Activated naive CD8-positive, alpha-beta T cell (primary cell): ENCODE results near the gene DENND1A.

Experiments
- H3K27ac Mint-ChIP-seq: one replicate; pipeline ENCODE4 v1.8.0; 2021; ENCODE audit warnings: mixed read lengths
- H3K27me3 Mint-ChIP-seq: one replicate; pipeline ENCODE4 v1.8.0; 2021; ENCODE audit warnings: mixed read lengths
- H3K36me3 Mint-ChIP-seq: one replicate; pipeline ENCODE4 v1.8.0; 2021; ENCODE audit warnings: mixed read lengths
- H3K4me1 Mint-ChIP-seq: one replicate; pipeline ENCODE4 v1.8.0; 2021; ENCODE audit warnings: low read depth, mixed read lengths
- H3K4me3 Mint-ChIP-seq: one replicate; pipeline ENCODE4 v1.8.0; 2021; ENCODE audit warnings: mild to moderate bottlenecking, mixed read lengths
- H3K9me3 Mint-ChIP-seq: one replicate; pipeline ENCODE4 v1.8.0; 2021; ENCODE audit warnings: low read depth, mixed read lengths

DENND1A gene

DNA sequence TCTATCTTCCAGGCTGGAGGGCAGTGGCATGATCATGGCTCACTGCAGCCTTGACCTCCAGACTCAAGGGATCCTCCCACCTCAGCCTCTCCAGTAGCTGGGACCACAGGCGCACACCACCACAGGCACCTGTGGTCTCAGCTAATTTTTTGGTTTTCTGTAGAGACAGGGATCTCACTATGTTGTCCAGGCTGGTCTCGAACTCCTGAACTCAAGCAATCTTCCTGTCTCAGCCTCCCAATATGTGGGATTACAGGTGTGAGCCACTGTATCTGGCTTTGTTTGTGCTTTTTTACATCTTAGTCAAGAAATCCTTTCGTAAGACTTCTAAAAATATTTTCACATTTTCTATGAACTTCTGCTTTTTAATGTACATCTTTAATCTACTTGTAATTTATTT, 116.9 kb downstream of the DENND1A start:
- Mint-ChIP-seq H3K36me3 (peaks cover 3% of the 10 kb centered on the region), H3K4me1 (peaks cover 2% of the 10 kb centered on the region), H3K9me3 (no peaks in the 10 kb centered on the region), H3K27me3 (no peaks in the 10 kb centered on the region), H3K4me3 (no peak overlapping the region), H3K27ac (no peak overlapping the region)

DNA sequence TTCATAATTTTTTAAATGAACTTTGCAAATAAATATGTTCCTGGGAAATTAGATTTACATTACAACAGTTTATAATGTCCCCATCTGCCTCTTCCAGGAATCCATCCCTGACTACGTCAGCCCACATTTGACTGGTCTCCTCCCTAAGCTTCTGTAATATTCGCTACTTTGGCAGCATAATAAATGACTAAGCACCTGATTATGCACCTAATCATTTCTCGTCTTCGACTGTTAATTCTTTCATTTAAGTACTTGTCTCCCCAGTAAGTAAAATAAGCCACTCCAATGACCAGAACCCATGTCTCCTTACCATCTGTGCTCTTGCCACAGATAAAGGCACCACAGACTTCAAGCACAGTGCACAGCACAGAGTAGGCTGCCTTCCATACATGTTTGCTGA, 122.7 kb downstream of the DENND1A start:
- Mint-ChIP-seq H3K4me3 (no peak overlapping the region), H3K27me3 (no peaks in the 10 kb centered on the region), H3K4me1 (no peaks in the 10 kb centered on the region), H3K36me3 (peaks cover 10% of the 10 kb centered on the region), H3K27ac (no peak overlapping the region), H3K9me3 (no peaks in the 10 kb centered on the region)

GRCh38 chr9:123806829-123807228, 123.1 kb downstream of the DENND1A start:
- H3K27me3 Mint-ChIP-seq = no peaks in the 10 kb centered on the region
- H3K27ac Mint-ChIP-seq = no peak overlapping the region
- no peak overlapping the region for H3K4me3 Mint-ChIP-seq
- H3K36me3 Mint-ChIP-seq = peaks cover 10% of the 10 kb centered on the region
- H3K9me3 Mint-ChIP-seq = no peaks in the 10 kb centered on the region
- H3K4me1 Mint-ChIP-seq = no peaks in the 10 kb centered on the region

GRCh38 chr9:123798195-123798594, 131.7 kb downstream of the DENND1A start:
- H3K27ac Mint-ChIP-seq = no peak overlapping the region
- H3K36me3 Mint-ChIP-seq = peaks cover 9% of the 10 kb centered on the region
- H3K27me3 Mint-ChIP-seq = no peaks in the 10 kb centered on the region
- H3K4me1 Mint-ChIP-seq = peaks cover 18% of the 10 kb centered on the region
- H3K4me3 Mint-ChIP-seq = no peak overlapping the region
- H3K9me3 Mint-ChIP-seq = no peaks in the 10 kb centered on the region

DNA sequence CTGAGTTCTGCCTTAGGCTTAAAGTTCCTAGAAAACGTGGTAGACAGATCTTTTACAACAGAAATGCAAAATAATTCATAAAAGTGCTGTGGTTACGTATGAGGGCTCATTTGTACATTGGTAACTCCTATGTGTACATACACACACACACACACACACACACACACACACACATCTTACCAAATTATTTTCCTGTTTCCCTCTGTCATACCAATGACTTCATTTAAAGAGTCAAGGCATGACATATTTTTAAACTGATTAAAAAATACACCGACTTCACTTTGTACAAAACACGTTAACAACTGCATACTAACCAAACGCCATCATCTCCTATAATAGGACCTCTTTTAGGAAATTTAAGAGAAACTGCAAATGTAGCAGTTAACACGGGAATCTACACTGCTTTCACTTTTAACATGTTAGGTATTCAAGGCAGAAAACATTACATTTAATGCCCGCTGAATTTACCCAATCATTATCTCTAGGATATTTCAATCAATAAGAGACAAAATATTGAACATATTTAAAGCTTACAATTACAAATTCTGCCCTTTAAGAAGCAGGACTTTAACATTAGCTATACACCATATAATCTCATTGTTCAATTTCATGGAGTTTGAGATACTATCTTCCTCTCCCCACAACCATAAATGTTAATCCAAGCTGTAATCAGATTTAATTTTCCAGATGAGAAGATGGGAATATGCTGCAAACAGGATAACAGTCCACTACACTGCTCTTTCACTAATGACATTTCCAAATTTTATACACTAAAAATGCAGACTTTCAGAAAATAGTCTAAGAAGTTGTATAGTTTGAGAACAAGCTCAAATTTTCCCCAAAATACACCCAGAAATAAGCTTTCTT, 133.1 kb downstream of the DENND1A start:
- Mint-ChIP-seq H3K27ac (no peak overlapping the region), H3K4me1 (peaks cover 18% of the 10 kb centered on the region), H3K9me3 (no peaks in the 10 kb centered on the region), H3K4me3 (peak overlapping the region; percentile 11), H3K36me3 (peaks cover 16% of the 10 kb centered on the region), H3K27me3 (no peaks in the 10 kb centered on the region)

- H3K4me3 Mint-ChIP-seq = no peak overlapping the region
- H3K9me3 Mint-ChIP-seq = no peaks in the 10 kb centered on the region
- no peaks in the 10 kb centered on the region for H3K27me3 Mint-ChIP-seq
- peaks cover 18% of the 10 kb centered on the region for H3K4me1 Mint-ChIP-seq
- no peak overlapping the region for H3K27ac Mint-ChIP-seq
- H3K36me3 Mint-ChIP-seq = peaks cover 16% of the 10 kb centered on the region
These were observed 133.8 kb downstream of the DENND1A start for GRCh38 chr9:123796094-123796493.

DNA sequence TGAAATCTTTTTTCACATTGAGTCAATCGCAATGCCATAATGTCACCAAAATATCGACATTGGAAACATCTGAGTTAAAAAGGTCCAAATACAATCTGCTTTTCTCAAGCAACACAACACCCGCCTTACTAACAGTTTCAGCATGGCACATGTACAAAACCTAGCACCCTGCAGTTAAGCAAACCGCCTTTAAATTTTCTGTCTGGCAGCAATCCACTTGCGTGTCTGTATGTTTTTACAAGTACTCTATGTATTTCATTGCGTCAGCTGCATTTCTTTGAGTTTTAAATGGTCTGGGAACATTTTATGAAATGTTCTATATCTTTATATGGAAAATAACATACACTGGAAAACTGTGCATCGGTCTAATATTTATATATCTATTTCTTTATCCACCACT, 134.6 kb downstream of the DENND1A start:
- Mint-ChIP-seq H3K4me3 (no peak overlapping the region), H3K4me1 (peaks cover 18% of the 10 kb centered on the region), H3K27ac (no peak overlapping the region), H3K36me3 (peaks cover 16% of the 10 kb centered on the region), H3K27me3 (no peaks in the 10 kb centered on the region), H3K9me3 (no peaks in the 10 kb centered on the region)

DNA sequence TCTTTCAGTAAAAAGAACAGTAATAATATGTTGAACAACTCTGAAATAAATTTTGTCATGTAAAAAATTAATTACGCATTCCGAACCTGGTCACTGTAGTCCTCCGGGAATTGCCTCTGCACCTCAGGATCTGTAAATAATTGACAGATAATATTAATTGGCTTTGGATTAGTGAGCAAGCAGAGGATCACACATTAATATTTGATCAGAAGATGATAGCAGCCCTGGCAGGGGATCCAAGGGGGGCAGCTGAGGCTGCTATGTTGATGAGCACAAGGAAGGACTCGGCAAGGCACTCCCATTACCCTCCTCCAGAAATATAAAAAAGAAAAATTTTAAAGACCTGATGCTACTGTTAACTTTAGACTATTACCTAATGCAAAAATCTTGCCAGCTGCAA, 137.4 kb downstream of the DENND1A start:
- H3K36me3 Mint-ChIP-seq = peaks cover 17% of the 10 kb centered on the region
- peaks cover 12% of the 10 kb centered on the region for H3K4me1 Mint-ChIP-seq
- H3K27me3 Mint-ChIP-seq = no peaks in the 10 kb centered on the region
- no peaks in the 10 kb centered on the region for H3K9me3 Mint-ChIP-seq
- no peak overlapping the region for H3K4me3 Mint-ChIP-seq
- no peak overlapping the region for H3K27ac Mint-ChIP-seq

DNA sequence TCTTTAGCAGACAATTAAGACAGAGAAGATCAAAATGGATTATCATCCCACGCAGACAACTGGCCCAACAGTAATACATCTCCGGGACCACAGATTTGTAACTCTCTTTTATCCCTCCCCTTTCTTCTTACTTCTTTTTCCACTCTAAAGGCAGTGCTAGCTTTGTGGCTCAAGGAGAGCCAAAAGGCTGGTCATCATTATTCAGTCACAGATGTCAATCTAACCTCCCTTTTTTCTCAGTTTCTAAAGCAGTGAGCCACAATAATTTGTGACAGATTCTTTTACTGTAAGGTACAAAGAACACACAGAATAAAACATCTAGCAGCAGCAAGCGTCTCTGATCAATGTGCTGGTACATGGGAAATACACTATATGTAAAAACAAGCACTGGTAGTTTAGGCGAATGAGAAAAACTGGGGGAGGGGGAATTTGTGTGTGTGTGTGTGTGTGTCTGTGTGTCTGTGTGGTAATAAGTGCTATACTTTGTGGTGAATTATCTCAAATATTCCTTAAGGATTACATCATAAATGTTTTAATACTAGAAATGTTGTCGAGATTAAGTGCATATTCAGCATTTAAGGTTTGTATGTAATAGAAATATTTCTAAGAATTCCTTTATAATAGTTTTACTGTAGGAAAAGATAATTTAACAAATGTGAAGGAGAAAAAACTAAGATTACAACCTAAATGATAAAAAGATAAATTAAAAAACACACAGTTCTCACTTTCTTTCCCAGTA, 140.2 kb downstream of the DENND1A start:
- Mint-ChIP-seq H3K4me3 (no peak overlapping the region), H3K36me3 (peaks cover 17% of the 10 kb centered on the region), H3K27ac (no peak overlapping the region), H3K27me3 (no peaks in the 10 kb centered on the region), H3K9me3 (no peaks in the 10 kb centered on the region), H3K4me1 (no peaks in the 10 kb centered on the region)

DNA sequence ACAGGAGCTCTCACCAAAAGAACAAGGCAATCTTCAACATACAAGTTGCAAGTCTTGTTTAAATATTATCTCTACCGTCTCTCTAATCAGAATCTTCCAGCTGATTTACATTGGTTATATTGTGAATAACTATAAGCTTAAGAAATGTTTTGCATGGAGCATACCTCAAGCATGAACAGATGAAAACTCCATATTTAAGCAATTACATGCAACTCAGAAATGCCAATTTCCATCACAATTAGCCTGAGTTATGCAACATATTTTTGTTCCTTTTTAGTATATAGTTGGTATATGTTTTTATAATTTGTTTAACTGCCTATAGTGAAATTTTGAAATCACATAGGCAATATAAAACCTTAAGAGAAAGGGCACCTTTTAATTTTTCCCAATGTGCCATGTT, 142.5 kb downstream of the DENND1A start:
- H3K27me3 Mint-ChIP-seq = no peaks in the 10 kb centered on the region
- peaks cover 25% of the 10 kb centered on the region for H3K36me3 Mint-ChIP-seq
- no peak overlapping the region for H3K4me3 Mint-ChIP-seq
- no peaks in the 10 kb centered on the region for H3K9me3 Mint-ChIP-seq
- no peaks in the 10 kb centered on the region for H3K4me1 Mint-ChIP-seq
- no peak overlapping the region for H3K27ac Mint-ChIP-seq

DNA sequence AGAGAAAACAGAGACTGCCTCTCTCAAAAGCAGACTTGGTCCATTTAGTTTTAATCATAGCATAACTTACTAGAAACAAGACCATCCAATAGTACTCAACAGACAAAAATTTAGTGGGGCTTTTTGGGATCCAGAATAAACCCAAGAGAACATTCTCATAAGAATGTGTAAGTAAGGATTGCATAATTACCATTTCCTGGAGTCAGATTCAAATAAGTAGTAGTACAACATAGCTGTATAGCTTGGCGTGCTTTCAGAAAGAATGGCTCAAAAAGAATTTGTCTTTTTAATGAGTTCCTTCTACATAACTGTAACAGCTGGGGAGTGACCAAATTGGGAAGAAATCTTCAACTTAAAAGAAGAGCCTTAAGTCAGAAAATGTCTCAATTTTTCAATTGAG, 145.4 kb downstream of the DENND1A start:
- no peaks in the 10 kb centered on the region for H3K4me1 Mint-ChIP-seq
- no peaks in the 10 kb centered on the region for H3K9me3 Mint-ChIP-seq
- no peaks in the 10 kb centered on the region for H3K27me3 Mint-ChIP-seq
- no peak overlapping the region for H3K27ac Mint-ChIP-seq
- H3K36me3 Mint-ChIP-seq = peaks cover 21% of the 10 kb centered on the region
- H3K4me3 Mint-ChIP-seq = no peak overlapping the region

GRCh38 chr9:123778232-123778902, 151.6 kb downstream of the DENND1A start:
- no peak overlapping the region for H3K4me3 Mint-ChIP-seq
- no peaks in the 10 kb centered on the region for H3K27me3 Mint-ChIP-seq
- H3K4me1 Mint-ChIP-seq = peaks cover 8% of the 10 kb centered on the region
- H3K36me3 Mint-ChIP-seq = peaks cover 4% of the 10 kb centered on the region
- H3K27ac Mint-ChIP-seq = no peak overlapping the region
- H3K9me3 Mint-ChIP-seq = no peaks in the 10 kb centered on the region

GRCh38 chr9:123776708-123777537, 153.0 kb downstream of the DENND1A start:
- H3K27ac Mint-ChIP-seq = no peak overlapping the region
- H3K4me3 Mint-ChIP-seq = no peak overlapping the region
- H3K27me3 Mint-ChIP-seq = no peaks in the 10 kb centered on the region
- H3K9me3 Mint-ChIP-seq = no peaks in the 10 kb centered on the region
- peaks cover 7% of the 10 kb centered on the region for H3K36me3 Mint-ChIP-seq
- H3K4me1 Mint-ChIP-seq = peaks cover 8% of the 10 kb centered on the region
